Endothelial cell of hepatic sinusoid (primary cell): ENCODE results near the gene ATRAID.

Experiments used
- in situ Hi-C: cut with HindIII; loops from 2 replicates; pipeline ENCODE4 v1.10.0; 2017; ENCODE audit warnings: low sequenced_read_pairs

The ATRAID gene

DNA sequence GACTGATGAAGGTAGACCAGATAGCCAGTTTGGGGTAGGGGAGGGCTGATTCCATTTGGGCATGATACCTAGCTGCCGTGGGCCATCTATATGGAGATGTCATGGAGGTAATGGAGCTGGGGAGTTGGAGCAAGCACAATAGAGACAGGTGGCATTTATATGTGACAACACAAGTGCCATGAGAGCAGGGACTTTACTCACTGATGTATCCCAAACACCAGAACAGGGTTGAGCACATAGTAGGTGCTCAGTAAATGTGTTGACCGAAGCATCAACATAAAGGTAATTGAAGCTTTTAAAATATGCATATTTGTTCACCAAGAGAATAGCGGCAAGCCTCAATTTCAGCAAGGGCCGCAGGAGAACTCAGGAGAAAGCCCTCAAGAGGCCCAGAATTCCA, 36.1 kb downstream of the ATRAID start:
- in situ Hi-C loops, result loop anchor here (5.0 kb wide), 1 partner anchor 81 kb away; no protein-coding TSS in a partner anchor

DNA sequence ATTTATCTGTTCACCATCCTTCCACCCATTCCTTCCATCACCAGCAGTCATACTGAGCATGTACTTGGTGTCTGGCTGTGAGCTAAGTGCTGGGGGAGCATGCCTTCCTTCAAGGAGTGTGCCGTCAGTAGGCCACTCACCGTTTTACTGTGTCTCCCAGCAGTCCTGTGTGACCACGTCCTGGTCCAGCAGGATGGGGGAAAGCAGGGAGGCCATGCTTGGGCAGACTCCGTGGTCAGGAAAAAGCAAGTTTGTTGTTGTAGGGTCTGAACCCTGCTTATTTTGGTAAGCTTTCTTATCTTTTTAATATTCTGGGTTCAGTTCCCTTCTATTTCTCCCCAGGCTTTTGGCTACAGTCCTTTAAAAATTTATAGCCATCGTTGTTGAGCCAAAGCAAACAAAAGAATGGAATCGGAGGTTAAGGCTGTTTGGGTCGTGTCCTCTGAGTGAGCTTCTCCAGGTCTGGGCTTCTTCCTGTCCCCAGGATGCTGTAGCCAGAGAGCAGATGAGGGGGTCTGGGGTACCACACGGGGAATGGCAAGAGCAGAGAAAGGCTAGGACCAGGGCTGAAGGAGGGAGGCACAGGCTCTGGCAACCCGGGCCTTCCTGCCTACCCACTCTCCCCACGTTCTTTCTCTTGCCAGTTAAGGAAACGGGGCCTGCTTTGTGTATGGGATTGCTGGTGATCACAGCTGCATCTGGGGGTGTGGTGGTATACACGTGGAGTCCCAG, 37.5 kb downstream of the ATRAID start:
- in situ Hi-C loops, result loop anchor here (5.0 kb wide), 1 partner anchor 82 kb away; no protein-coding TSS in a partner anchor

DNA sequence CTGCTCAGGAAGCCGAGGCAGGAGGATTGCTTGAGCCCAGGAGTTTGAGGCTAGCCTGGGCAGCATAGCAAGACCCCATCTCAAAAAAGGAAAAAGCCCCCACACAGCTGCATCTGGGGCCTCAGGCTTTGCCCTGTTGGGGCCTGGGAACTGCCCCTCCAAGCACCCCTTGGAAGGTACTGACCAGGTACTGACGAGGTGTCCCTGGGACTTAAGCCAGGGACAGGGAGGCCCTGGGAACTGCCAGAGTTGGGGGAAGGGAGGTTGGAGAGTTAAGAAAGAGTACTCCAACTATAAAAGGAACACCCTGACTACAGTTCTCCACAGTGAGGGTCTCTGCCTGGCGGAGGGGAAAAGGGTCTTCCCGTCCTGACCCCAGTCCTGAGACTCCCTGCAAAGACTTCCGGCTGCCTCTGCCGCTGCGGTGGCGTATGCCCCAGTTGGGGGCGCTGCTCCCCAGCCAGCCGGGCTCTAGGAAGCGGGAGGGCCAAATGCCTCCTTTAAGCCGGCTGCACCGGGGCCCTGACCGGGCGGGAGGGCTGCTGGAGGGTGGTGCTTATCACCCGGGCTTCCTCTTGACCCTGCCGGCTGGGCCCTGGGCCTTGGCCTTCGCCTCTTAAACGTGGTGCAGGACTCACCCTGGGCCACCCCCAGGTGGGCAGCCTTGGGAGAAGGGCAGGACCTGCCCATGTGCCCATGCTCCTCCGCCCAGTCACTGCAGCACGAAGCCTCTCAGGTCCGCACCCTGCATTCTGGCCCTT, 38.2 kb downstream of the ATRAID start:
- in situ Hi-C loops, result loop anchor here (5.0 kb wide), 1 partner anchor 83 kb away; no protein-coding TSS in a partner anchor

DNA sequence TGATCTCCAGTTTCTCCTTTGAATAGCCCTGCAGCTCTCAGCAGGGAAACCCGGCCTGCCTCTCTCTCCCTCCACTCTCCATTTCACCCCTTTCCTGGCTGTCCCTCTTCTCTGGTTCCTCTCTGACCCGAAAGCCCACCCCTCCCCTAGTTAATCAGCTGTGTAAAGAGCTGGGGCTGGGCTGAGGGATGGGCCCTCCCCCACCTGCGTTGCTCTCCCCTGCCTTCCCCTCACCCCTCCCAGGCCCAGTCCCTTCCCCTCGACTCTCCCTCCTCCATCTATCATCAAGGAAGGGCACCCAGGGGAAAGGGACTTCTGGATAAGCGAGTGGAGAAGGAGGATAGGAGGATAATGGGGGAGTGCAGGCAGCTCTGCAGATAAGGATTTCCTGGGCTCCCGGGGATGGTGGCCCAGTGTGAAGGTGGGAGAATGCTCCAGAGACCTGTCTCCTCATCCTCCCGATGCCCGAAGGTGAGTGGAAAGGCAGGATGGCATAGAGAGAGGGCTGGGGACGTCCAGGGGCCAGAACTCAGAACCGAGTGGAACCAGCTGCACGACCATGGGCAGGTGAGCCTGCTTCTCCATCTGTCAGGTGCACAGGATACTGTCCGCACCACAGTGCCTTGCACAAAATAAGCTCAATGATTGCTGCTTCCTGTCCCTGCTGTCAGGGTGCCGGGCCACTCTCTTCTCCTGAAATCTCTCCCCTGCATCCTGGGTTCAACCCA, 39.0 kb downstream of the ATRAID start:
- in situ Hi-C loops, result no loop called here

DNA sequence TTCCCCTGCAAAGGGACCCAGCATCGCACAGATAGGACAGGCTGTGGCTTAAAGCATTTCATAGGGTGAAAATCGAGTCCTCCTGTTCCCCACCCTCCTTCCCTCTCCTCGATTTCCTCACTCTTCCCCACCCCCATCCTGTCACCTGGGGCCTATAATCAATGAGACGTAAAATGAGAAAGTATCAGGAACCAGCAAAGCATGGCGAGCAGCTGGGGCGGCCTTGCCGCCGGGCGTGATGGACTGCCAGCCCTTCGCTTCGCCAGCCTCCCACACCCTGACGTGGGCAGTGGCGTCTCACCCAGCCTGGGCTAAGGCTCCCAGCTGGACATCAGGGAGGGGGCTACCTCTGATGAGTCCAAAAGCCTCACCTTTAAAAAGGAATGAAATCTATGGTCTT, 39.9 kb downstream of the ATRAID start:
- in situ Hi-C loops, result no loop called here

DNA sequence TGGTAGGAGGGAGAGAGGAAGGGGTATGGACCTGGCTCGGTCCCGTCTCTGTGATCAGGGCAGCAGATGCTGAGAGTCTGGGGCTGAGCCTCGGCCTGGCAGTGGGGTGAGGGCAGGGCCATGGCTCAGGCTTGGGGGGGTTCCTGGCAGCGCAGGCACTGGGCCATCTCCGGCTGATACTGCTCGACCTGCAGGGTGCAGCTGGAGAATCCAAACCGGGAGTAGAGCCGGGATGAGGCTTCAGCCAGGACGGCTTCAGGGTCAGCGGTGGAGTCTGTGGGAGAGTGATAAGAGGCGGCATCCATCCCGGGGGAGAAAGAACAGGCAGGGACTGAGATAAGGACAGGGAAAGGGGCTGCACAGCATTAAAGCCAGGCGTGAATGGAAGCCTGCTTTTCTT, 43.3 kb downstream of the ATRAID start:
- in situ Hi-C loops, result no loop called here

DNA sequence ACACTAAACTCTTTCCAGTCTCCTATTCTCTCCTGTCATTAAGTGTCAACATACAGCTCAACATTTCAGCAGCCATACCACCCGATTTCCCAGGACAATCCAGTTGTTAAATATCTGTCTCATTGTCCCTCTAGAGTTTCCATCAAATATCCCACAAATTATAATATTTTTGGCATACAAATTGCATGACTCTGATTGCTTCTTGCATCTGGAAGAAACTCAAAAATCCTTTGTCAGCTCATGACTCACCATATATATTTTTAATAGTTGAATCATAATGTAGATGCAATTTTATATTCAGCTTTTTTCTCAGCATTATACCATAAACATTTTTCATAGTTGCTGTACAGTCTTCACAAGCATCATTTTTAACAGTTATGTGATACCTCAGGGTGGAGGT, 43.8 kb downstream of the ATRAID start:
- in situ Hi-C loops, result no loop called here

DNA sequence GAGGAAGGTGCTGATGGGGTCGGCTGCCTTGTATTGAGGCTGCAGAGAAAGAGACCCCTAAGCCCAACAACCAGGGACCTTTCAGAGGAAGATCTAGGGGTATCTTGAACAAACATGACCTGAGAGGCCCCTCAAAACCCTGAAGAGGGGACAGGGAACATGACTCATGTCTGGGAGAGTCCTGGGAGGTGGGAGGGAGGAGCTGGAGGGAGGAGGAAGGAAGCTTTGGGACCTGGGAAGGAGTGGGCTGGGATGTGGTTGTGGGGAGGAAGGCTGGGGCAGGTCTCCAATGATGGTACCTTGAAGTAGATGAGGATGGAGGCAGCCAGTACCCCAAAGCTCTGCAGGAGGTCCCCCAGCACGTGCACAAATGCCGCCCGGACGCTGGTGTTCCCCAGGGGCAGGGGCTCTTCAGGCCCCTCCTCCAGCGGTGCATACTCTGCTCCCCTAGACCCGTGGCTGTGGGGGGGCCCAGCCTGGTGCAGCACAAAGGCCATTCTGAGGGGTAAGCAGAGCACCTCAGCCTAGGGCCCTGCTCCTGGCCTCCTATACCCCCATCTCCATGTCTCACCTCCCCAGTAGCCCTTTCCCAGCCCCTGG, 45.1 kb downstream of the ATRAID start:
- in situ Hi-C loops, result no loop called here

DNA sequence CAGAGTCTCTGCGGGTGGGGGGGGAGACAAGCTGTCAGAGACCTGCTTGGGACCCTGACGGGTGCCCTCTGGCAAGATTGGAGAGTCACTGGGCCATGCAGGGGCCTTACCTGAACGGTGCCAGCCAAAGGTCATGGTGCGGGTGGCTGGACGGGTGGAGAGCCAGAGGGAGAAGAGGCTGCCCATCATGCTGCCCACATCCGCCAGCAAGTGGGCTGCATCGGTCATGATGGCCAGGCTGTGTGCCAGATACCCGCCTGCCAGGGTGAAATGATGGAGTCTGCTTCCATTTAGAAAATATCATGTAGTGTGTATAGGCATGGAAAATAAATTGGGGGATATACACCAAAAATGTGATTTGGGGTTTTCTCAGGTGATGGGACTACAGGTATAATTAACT, 46.2 kb downstream of the ATRAID start:
- in situ Hi-C loops, result no loop called here

DNA sequence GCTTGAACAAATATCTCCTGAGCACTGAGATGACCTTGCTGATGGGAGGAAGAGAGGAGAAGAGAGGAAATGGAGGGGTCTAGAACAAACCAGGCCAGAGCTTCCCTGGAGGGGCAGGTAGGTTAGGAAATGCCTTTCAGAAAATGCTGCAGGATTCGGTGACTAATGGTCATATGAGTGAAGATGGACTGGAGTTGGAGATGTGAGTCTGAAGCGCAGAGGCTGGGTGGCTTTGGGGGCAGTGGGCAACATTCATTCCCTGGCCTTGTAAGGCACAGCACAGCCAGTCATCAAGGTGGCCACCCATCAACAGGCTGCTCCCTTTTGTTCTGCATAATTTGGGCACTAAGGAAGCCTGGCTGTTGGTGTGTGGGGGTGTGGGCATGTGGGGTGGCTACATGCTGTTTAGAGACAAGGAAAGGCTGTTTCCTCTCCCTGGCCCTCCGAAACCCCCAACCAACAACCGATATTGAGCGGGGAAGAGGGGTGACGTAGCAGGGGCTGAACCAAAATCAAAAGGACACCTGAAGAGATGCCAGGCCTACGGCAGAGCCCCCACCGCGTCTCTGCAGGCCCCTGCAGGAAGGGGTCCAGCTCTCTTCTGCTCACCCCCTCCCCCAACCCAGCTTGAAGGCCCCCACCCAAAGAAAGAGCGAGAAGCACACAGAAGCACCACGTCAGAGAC, 49.5 kb downstream of the ATRAID start:
- in situ Hi-C loops, result no loop called here

DNA sequence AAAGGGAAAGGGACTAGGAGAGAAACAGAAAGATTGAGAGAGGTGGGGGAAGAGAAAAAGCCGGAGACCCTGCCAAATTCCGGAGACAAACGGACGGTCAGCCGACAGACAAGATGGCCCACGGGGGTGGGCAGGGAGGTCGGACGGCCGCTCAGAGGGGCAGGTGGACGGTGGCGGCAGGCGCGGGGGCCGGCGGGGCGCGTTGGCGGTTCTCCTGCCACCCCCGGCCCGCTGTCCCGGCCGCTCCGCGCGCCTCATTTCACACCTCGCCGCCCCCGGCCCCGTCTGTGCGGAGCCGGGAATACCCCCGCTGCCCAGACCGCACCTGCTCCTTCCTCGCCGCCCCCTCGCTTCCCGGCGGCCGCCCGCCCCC, 50.1 kb downstream of the ATRAID start:
- in situ Hi-C loops, result no loop called here

DNA sequence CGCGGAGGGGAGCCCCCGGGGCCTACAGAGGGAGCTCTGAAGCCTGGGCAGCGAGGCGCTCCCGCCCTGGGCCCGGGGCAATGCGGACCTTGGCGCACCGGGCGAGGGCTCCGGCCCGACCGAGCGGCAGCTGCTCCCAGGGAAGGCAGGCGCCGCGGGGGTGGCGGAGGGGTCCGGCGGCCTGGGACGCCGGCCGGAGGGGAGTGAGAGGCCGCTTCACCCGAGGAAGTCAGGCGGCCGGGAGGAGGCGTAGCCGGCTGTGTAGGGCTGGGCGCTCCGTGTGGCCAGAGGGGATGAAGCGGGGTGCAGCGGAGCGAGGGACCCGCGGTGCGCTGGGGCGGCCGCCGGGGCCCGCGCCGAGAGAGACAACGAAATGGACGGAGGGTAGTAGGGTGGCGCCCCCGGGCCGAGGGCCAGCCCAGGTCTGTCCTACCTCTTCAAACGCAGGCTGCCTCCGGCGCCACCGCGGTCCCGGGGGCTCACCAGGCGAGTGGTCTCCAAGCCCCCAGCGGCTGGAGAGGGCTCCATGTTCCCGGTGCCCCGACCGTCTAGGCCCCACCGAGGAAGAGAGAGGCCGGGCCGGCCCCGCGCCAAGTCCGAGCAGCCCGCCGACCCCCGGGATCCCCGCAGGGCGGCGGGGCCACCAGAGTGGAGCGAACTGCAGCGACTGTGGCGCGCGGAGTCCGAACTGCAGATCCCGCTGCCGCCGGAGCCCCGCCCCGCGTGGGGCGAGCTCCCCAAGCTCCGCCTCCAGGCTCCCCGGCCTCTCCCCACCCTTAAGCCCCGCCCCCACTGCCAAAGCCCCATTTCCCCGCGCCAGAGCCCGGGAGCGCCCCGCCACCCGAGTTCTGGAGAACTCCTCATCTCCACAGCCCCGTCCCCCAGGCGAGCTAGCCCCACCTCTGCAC, 50.8 kb downstream of the ATRAID start, which contains the start of gene SLC30A3:
TSS of gene SLC30A3 (minus strand) at position 669 of the 908 bp plus-strand sequence. CDS start at position 528, 141 bp downstream.
- in situ Hi-C loops, result no loop called here

DNA sequence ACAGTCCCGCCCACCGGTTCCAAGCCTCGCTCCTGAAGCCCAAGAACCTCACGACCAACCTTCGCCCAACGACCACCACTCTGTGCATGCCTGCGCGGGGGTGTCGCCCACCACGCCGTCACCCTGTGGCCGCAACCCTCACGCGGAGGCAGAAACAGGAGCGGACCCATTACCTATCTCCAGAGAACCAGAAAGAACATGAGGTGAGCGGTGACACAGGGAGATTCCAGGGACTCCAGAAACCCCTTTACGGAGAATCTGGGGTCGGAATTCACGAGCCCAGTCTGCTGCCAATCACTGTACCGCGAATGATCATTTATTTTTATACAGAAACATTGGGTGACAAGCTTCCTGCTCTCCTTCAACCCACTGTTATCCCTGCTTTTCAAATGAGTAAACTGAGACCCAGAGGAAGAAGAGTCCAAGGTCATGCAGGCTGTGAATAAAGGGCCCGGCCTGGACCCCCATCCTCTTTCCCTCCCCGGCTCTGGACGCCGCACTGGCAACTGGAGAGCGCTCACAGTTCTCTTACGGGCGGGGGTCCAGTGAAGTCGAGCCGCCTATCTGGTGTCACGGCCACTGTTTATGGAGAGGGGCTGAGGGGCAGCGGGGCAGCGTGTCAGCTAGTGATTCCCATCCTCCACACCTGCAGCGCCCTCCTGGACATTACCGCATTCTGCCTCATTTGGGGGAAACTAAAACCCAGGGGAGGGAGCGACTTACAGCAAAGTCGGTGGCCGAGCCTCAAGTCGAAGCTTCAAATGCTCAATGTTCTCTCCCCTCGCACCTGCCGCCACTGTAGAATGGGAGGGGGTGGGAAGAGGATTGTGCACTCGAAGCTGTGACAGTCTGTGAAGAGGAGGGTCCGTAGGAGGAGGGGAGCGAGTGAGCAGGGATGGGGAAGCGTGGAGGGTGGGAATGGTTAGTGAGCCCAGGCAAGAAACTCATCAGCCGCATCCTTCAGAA, 51.7 kb downstream of the ATRAID start:
- in situ Hi-C loops, result no loop called here

DNA sequence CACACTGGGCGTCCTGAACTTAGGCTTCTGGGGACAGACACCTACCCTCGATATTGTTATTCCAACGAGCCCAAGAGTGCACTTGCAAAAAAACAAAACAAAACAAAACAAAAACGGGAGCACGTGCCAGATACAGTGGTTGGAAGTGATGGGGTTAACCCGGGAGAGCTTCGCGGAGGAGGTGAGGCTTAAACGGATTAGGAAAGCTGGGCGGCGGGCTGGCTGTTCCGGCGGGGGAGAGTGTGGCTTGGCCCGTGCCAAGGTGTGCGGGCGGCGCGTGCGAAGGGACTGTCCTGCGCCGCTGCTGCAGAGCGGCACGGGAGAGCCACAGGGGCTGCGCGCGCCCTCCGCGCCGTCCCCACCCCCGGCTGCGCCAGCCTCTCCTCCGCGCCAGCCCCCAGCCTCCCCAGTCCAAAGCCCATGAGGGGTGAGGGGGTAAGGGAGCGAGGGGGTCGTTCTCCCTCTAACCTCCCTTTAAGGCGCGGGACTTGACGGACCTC, 52.5 kb downstream of the ATRAID start:
- in situ Hi-C loops, result no loop called here

DNA sequence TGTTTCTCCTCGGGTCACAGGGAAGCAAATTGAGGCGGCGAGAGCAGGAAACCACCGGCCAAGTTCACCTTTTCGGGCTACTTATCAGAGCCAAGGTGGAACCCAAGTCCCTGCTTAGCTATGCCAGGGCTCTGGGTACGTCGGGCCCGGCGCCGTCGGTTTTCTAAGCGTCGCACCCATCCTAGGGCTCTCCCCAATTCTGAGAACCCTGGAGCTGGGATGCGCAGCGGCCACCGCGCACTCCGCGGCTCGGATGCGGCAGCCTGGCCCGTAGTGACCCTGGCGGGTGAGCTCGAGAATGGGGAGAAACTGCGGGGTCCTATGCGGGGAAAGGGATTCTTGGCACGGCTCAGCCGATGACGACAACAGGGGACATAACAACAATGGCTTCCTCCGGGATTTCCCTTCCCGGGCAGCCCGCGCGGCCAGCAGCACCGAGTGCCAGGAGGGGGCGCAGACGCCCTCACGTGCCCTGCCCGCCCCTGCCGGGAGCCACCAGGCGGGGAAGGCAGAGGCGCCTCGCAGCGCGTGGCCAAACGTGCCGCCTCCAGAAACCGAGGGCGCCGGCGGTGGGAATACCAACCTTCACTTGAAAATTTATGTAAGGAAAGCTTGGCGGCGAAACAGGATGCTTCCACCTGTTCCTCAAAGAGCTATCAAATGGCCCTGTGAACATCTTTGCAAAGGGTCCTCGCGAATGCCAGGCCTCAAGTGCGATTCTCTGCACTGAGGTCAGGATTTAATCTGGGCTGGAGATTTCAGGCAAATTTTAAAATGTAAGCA, 53.1 kb downstream of the ATRAID start:
- in situ Hi-C loops, result no loop called here

DNA sequence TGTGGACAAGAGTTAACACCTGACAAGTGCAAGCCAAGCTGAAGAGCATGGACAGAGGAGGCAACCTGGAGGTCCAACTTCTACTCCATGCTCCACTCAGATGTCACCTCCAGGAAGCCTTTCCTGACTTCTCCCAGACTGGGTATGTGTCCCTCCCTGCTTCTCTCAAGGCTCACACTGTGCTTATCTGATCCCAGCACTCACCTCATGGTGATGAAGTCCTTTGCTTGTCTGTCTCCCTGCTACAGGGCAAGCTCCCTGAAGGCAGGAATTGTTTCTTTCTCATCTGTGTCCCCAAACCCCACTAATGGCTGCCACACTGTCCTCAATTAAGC, 53.7 kb downstream of the ATRAID start:
- in situ Hi-C loops, result no loop called here
